SK-N-SH (cell line): Measurements from ENCODE around the gene D2HGDH. TPM values are rescaled to one million over a fixed set of nuclear protein-coding genes. Genes with fewer than 3 reads are reported as not detected.
A peak's percentile ranks its signal among the peaks of the same experiment; 100 is the strongest.

Experiments
- CTCF ChIA-PET: fragments of 300-600, 350-600 bp; formaldehyde crosslinking; extraction: SDS; loops from one replicate; lab custom pipeline; 2021; lab: Yijun Ruan, JAX
- POLR2A ChIA-PET: fragments of 350-600 bp; sonication (Branson Sonifier 250); formaldehyde crosslinking; extraction: SDS; loops from one replicate; lab custom pipeline; 2020; ENCODE audit warnings: antibody characterized with exemption, inconsistent platforms; lab: Yijun Ruan, JAX
- DNase-seq: peaks from one replicate; pipeline ENCODE4 v3.0.0; 2012
- H2AFZ ChIP-seq: fragments of 200-600 bp; sonication (generic); 2 replicates; pipeline ENCODE4 v1.8.1; 2016; ENCODE audit warnings: antibody characterized with exemption, mild to moderate bottlenecking, low read depth
- H3F3A ChIP-seq: fragments of 200-600 bp; sonication (generic); replicated peaks from 2 replicates; pipeline ENCODE3; 2016; ENCODE audit warnings: antibody characterized with exemption, mild to moderate bottlenecking; ENCODE audit not compliant: insufficient read depth
- H3K27ac ChIP-seq, 2 experiments: fragments of 200-500 bp in 1 of 2; fragments of 200-600 bp in 1 of 2; sonication (Bioruptor generic) in 1 of 2; sonication (generic), shearing (Covaris generic) in 1 of 2; 2 replicates each; pipeline versions ENCODE4 v1.5.1 to v1.6.1; 2014 to 2016; ENCODE audit warnings: low read depth in 2 of 2, inconsistent platforms in 1 of 2, low read length in 1 of 2, mild to moderate bottlenecking in 1 of 2, mixed read lengths in 1 of 2
- H3K27me3 ChIP-seq: fragments of 200-600 bp; sonication (generic), shearing (Covaris generic); 2 replicates; pipeline ENCODE4 v1.6.1; 2016; ENCODE audit warnings: mixed run types; ENCODE audit not compliant: insufficient read depth
- H3K36me3 ChIP-seq, 2 experiments: fragments of 200-500 bp in 1 of 2; fragments of 200-600 bp in 1 of 2; sonication (Bioruptor generic) in 1 of 2; sonication (generic) in 1 of 2; replicated peaks in 1 of 2; 2 replicates each; pipeline versions ENCODE3 to v1.5.1; 2014 to 2016; ENCODE audit warnings: low read length in 1 of 2, mild to moderate bottlenecking in 1 of 2; ENCODE audit not compliant: insufficient read depth in 2 of 2, control insufficient read depth in 1 of 2
- H3K4me1 ChIP-seq, 2 experiments: fragments of 200-500 bp in 1 of 2; fragments of 200-600 bp in 1 of 2; sonication (Bioruptor generic) in 1 of 2; sonication (generic), shearing (Covaris generic) in 1 of 2; 2 replicates each; pipeline versions ENCODE4 v1.5.1 to v1.6.1; 2014 to 2016; ENCODE audit warnings: low read depth in 1 of 2, low read length in 1 of 2, mixed run types in 1 of 2; ENCODE audit not compliant: insufficient read depth in 2 of 2, control insufficient read depth in 1 of 2
- H3K4me2 ChIP-seq: fragments of 200-600 bp; sonication (generic), shearing (Covaris generic); 2 replicates; pipeline ENCODE4 v1.6.1; 2017; ENCODE audit warnings: mixed run types
- H3K4me3 ChIP-seq, 2 experiments: fragments of 200-500 bp in 1 of 2; fragments of 200-600 bp in 1 of 2; sonication (Bioruptor generic) in 1 of 2; sonication (generic), shearing (Covaris generic) in 1 of 2; 2 replicates each; pipeline versions ENCODE4 v1.5.1 to v1.8.1; 2014 to 2016; ENCODE audit warnings: low read depth in 2 of 2, inconsistent platforms in 1 of 2, low read length in 1 of 2, mild to moderate bottlenecking in 1 of 2, mixed read lengths in 1 of 2, moderate library complexity in 1 of 2
- H3K79me2 ChIP-seq: fragments of 200-600 bp; sonication (generic); 2 replicates; pipeline ENCODE4 v1.8.1; 2017; ENCODE audit warnings: mild to moderate bottlenecking; ENCODE audit not compliant: insufficient read depth
- H3K9ac ChIP-seq: fragments of 200-600 bp; sonication (generic); 2 replicates; pipeline ENCODE4 v1.6.1; 2017; ENCODE audit warnings: mixed run types
- H3K9me2 ChIP-seq: fragments of 200-600 bp; sonication (generic); 2 replicates; pipeline ENCODE4 v1.6.1; 2017; ENCODE audit warnings: mixed run types
- H3K9me3 ChIP-seq: fragments of 200-600 bp; sonication (generic); 2 replicates; pipeline ENCODE4 v1.6.1; 2017; ENCODE audit warnings: mixed run types, mild to moderate bottlenecking, moderate library complexity
- H4K20me1 ChIP-seq: fragments of 200-600 bp; sonication (generic); 2 replicates; pipeline ENCODE4 v1.6.1; 2017; ENCODE audit warnings: mild to moderate bottlenecking, mixed run types; ENCODE audit not compliant: insufficient read depth
- EP300 ChIP-seq, 2 experiments: IDR thresholded peaks; 2 replicates each; pipeline versions ENCODE4 v1.4.0 to v1.6.1; 2012; ENCODE audit warnings: borderline replicate concordance in 1 of 2, low read depth in 1 of 2, low read length in 1 of 2
- FOSL2 ChIP-seq: IDR thresholded peaks from 2 replicates; pipeline ENCODE4 v1.4.0; 2012; ENCODE audit warnings: low read depth, mild to moderate bottlenecking, moderate library complexity, borderline replicate concordance
- FOXM1 ChIP-seq: IDR thresholded peaks from 2 replicates; pipeline ENCODE4 v1.4.0; 2012; ENCODE audit warnings: low read depth, mild to moderate bottlenecking
- IRF3 ChIP-seq: fragments of 150-350 bp; IDR thresholded peaks from 2 replicates; pipeline ENCODE4 v1.6.1; 2016; ENCODE audit warnings: mild to moderate bottlenecking, low read depth, low read length
- RAD21 ChIP-seq: IDR thresholded peaks from 2 replicates; pipeline ENCODE4 v1.6.1; 2012; ENCODE audit warnings: mild to moderate bottlenecking, low read length
- RCOR1 ChIP-seq: fragments of 150-350 bp; IDR thresholded peaks from 2 replicates; pipeline ENCODE4 v1.6.1; 2017; ENCODE audit warnings: antibody characterized with exemption, low read length
- RFX5 ChIP-seq: IDR thresholded peaks from 2 replicates; pipeline ENCODE4 v1.6.1; 2012; ENCODE audit warnings: mild to moderate bottlenecking, improper control_type of control experiment, low read length
- SMC3 ChIP-seq: IDR thresholded peaks from 2 replicates; pipeline ENCODE4 v1.6.1; 2012; ENCODE audit warnings: low read depth, low read length, improper control_type of control experiment
- YY1 ChIP-seq: IDR thresholded peaks from 2 replicates; pipeline ENCODE4 v1.4.0; 2012; ENCODE audit warnings: low read depth, mild to moderate bottlenecking
- WGBS: methylation state at CpG from one replicate; pipeline ENCODE4 v1.1.6; 2017; ENCODE audit warnings: low lambda C conversion rate; 5-methylcytosine and 5-hydroxymethylcytosine counted together
- polyA plus RNA-seq, 3 experiments: library from polyadenylated mRNA; depleted of rRNA; stranded (reverse); fragments of >200 nt; gene quantifications; 2 replicates each; pipeline ENCODE4 v1.2.3, GENCODE V29; 2012
- TF ChIP-seq, protein P1 (sequence below): fragments of 150-350 bp; IDR thresholded peaks from 2 replicates; pipeline ENCODE4 v1.6.1; 2017; ENCODE audit warnings: antibody characterized with exemption, low read length, low read depth, borderline replicate concordance
- TF ChIP-seq, protein P2 (sequence below): IDR thresholded peaks from 2 replicates; pipeline ENCODE4 v1.4.0; 2012; ENCODE audit warnings: low read depth, borderline replicate concordance
- TF ChIP-seq, protein P3 (sequence below): IDR thresholded peaks from 2 replicates; pipeline ENCODE4 v1.4.0; 2012; ENCODE audit warnings: low read depth

D2HGDH gene
- polyA plus RNA-seq, 1 of the 3 experiments (the other 2 are of a cell fraction): 36.3 TPM

- TF ChIP-seq IRF3 (no peak), RCOR1 (no peak), FOXM1 (no peak), SMC3 (no peak), YY1 (no peak), RFX5 (no peak)
- TF ChIP-seq, protein P1, sequence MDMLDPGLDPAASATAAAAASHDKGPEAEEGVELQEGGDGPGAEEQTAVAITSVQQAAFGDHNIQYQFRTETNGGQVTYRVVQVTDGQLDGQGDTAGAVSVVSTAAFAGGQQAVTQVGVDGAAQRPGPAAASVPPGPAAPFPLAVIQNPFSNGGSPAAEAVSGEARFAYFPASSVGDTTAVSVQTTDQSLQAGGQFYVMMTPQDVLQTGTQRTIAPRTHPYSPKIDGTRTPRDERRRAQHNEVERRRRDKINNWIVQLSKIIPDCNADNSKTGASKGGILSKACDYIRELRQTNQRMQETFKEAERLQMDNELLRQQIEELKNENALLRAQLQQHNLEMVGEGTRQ: no peak
- TF ChIP-seq, protein P2, sequence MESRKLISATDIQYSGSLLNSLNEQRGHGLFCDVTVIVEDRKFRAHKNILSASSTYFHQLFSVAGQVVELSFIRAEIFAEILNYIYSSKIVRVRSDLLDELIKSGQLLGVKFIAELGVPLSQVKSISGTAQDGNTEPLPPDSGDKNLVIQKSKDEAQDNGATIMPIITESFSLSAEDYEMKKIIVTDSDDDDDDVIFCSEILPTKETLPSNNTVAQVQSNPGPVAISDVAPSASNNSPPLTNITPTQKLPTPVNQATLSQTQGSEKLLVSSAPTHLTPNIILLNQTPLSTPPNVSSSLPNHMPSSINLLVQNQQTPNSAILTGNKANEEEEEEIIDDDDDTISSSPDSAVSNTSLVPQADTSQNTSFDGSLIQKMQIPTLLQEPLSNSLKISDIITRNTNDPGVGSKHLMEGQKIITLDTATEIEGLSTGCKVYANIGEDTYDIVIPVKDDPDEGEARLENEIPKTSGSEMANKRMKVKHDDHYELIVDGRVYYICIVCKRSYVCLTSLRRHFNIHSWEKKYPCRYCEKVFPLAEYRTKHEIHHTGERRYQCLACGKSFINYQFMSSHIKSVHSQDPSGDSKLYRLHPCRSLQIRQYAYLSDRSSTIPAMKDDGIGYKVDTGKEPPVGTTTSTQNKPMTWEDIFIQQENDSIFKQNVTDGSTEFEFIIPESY: no peak
Observed at GRCh38 chr2:241702155-241703031, 32.0 kb upstream of the D2HGDH start (continued).

GRCh38 chr2:241703032-241703604 lies 31.3 kb upstream of the D2HGDH start:
- TF ChIP-seq EP300 (IDR thresholded peaks at IDR 0.05; ENCODE audit: borderline replicate concordance in 1 of 2, low read depth in 1 of 2, low read length in 1 of 2): 0 out of 4 replicates have a peak, but pooled peaks of 1 of the 2 experiments have one; percentile 4
- TF ChIP-seq RAD21: 0 out of 2 replicates have a peak, but pooled peaks have one; percentile 10
- TF ChIP-seq FOSL2: no peak
- TF ChIP-seq, protein P3, sequence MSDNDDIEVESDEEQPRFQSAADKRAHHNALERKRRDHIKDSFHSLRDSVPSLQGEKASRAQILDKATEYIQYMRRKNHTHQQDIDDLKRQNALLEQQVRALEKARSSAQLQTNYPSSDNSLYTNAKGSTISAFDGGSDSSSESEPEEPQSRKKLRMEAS: no peak; the same call in 1 of the 2 replicates
- Histone ChIP-seq H3F3A (peaks cover 5% of the 10 kb centered on the region), H3K9ac (peak overlapping the region; percentile 67), H3K4me1 (peaks cover 0 to 11% of the 10 kb centered on the region in 2 experiments; a peak in 1 of 4 replicates), H3K27me3 (no peaks in the 10 kb centered on the region), H3K9me2 (no peaks in the 10 kb centered on the region), H4K20me1 (peaks cover 8% of the 10 kb centered on the region; the same call in 1 of the 2 replicates), H3K27ac (peak overlapping the region; percentile 54 to 66; a peak in 3 of 4 replicates), H2AFZ (0 out of 2 replicates have a peak overlapping the region, but pooled peaks have one; percentile 74), H3K36me3 (peaks cover 17 to 34% of the 10 kb centered on the region in 2 experiments), H3K9me3 (no peaks in the 10 kb centered on the region), H3K4me2 (peak overlapping the region; percentile 100), H3K79me2 (peaks cover 26% of the 10 kb centered on the region; the same call in 1 of the 2 replicates), H3K4me3 (peak overlapping the region; percentile 63 to 88)
- 38% methylated on average over 10 of the region's 11 CpGs for WGBS
- peak; percentile 59 for DNase-seq
- CTCF ChIA-PET: interaction anchor here (0.8 to 4.9 kb wide), 23 partner anchors 11 to 211 kb away, joined by 3 to 58 read pairs (median 4); partner anchors contain the start of gene D2HGDH
- POLR2A ChIA-PET: interaction anchor here (0.7 to 2.8 kb wide), 5 partner anchors 32 to 347 kb away, joined by 3 to 14 read pairs (median 4); partner anchors contain the start of genes D2HGDH and FARP2
